ENCODE measurements around the gene SDF2L1. TPM values are rescaled to one million over a fixed set of nuclear protein-coding genes. Genes with fewer than 3 reads are reported as not detected.
"Not testable (repeated sequence)": the region's sequence is repeated elsewhere in the genome, so short reads cannot be mapped to it uniquely, and the experiment has no call there.

The SDF2L1 gene
- polyA plus RNA-seq, 12 donors, result 4.1 to 15.9 (median 7.2) TPM; not detected in 1

- DNase-seq, result no peak
Measured at GRCh38 chr22:21683401-21683811, 41.3 kb downstream of the SDF2L1 start.

- DNase-seq, result no peak
Measured at GRCh38 chr22:21684492-21685163, 42.5 kb downstream of the SDF2L1 start.

GRCh38 chr22:21685164-21685513 is 43.0 kb downstream of the SDF2L1 start:
- DNase-seq, result no peak

- DNase-seq, result no peak
Measured at GRCh38 chr22:21686193-21686608, 44.1 kb downstream of the SDF2L1 start.

GRCh38 chr22:21686634-21687393 is 44.7 kb downstream of the SDF2L1 start:
- DNase-seq, result no peak

- no peak for DNase-seq
Measured at GRCh38 chr22:21687685-21688259, 45.7 kb downstream of the SDF2L1 start.

GRCh38 chr22:21688341-21688705 is 46.2 kb downstream of the SDF2L1 start:
- no peak for DNase-seq

- DNase-seq, result no peak
Measured at GRCh38 chr22:21688706-21689381, 46.7 kb downstream of the SDF2L1 start.

GRCh38 chr22:21690401-21690801 is 48.3 kb downstream of the SDF2L1 start:
- DNase-seq, result peak; percentile 15

- no peak for DNase-seq
Measured at GRCh38 chr22:21691816-21692215, 49.7 kb downstream of the SDF2L1 start.

- not testable (repeated sequence) for DNase-seq
Measured at GRCh38 chr22:21692856-21693255, 50.8 kb downstream of the SDF2L1 start.

GRCh38 chr22:21693333-21693998 is 51.4 kb downstream of the SDF2L1 start:
- DNase-seq, result no peak

Other genes with a start within 250 kb of the SDF2L1 start
- 10 to 100 TPM in 2 of 12 donors, 1 to 10 TPM in 9, not detected in 1; 3.2 to 11.3 (median 4.8) TPM for gene HIC2, start 224.9 kb upstream of the SDF2L1 start, polyA plus RNA-seq (ENCODE audit: insufficient read length in 12 of 12)
- 1 to 10 TPM in 2 of 12 donors, under 1 TPM in 8, not detected in 2; 0.27 to 2.5 (median 0.49) TPM for gene TMEM191C, start 174.9 kb upstream of the SDF2L1 start, polyA plus RNA-seq (ENCODE audit: insufficient read length in 12 of 12)
- under 1 TPM in 10 of 12 donors, not detected in 2; 0.10 to 0.84 (median 0.32) TPM for gene RIMBP3C, start 90.8 kb upstream of the SDF2L1 start, polyA plus RNA-seq (ENCODE audit: insufficient read length in 12 of 12)
- 10 to 100 TPM in 11 of 12 donors, not detected in 1; 36.3 to 47.9 (median 42.0) TPM for gene UBE2L3, start 74.6 kb upstream of the SDF2L1 start, polyA plus RNA-seq (ENCODE audit: insufficient read length in 12 of 12)
- gene YDJC, start 12.3 kb upstream of the SDF2L1 start, polyA plus RNA-seq (ENCODE audit: insufficient read length in 12 of 12), result 1 to 10 TPM in 10 of 12 donors, not detected in 2; 2.8 to 7.8 (median 3.4) TPM
- gene CCDC116, start 9.5 kb upstream of the SDF2L1 start, polyA plus RNA-seq (ENCODE audit: insufficient read length in 12 of 12), result under 1 TPM in 10 of 12 donors, not detected in 2; 0.12 to 0.94 (median 0.45) TPM
- 10 to 100 TPM in 11 of 12 donors, not detected in 1; 25.5 to 43.5 (median 28.5) TPM for gene PPIL2, start 23.7 kb downstream of the SDF2L1 start, polyA plus RNA-seq (ENCODE audit: insufficient read length in 12 of 12)
- gene YPEL1, start 93.5 kb downstream of the SDF2L1 start, polyA plus RNA-seq (ENCODE audit: insufficient read length in 12 of 12), result 10 to 100 TPM in 10 of 12 donors, not detected in 2; 12.1 to 25.4 (median 20.0) TPM
- gene MAPK1, start 225.3 kb downstream of the SDF2L1 start, polyA plus RNA-seq (ENCODE audit: insufficient read length in 12 of 12), result 100 to 1,000 TPM in 10 of 12 donors, 10 to 100 TPM in 1, not detected in 1; 94.7 to 154 (median 145) TPM

Data from muscle of arm (tissue), 12 donors.